HCEC 1CT (cell line): ENCODE measurements around the gene USP13.
"Not testable (repeated sequence)": the region's sequence is repeated elsewhere in the genome, so short reads cannot be mapped to it uniquely, and the experiment has no call there.

Experiments used
- DNase-seq: peaks from one replicate; pipeline ENCODE4 v3.0.0-alpha.2; 2017

Gene USP13, protein sequence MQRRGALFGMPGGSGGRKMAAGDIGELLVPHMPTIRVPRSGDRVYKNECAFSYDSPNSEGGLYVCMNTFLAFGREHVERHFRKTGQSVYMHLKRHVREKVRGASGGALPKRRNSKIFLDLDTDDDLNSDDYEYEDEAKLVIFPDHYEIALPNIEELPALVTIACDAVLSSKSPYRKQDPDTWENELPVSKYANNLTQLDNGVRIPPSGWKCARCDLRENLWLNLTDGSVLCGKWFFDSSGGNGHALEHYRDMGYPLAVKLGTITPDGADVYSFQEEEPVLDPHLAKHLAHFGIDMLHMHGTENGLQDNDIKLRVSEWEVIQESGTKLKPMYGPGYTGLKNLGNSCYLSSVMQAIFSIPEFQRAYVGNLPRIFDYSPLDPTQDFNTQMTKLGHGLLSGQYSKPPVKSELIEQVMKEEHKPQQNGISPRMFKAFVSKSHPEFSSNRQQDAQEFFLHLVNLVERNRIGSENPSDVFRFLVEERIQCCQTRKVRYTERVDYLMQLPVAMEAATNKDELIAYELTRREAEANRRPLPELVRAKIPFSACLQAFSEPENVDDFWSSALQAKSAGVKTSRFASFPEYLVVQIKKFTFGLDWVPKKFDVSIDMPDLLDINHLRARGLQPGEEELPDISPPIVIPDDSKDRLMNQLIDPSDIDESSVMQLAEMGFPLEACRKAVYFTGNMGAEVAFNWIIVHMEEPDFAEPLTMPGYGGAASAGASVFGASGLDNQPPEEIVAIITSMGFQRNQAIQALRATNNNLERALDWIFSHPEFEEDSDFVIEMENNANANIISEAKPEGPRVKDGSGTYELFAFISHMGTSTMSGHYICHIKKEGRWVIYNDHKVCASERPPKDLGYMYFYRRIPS

GRCh38 chr3:179652447-179653095 lies at the start of gene USP13:
Gene USP13 (plus strand): TSS chr3:179653040. CDS start chr3:179653226, 186 bp downstream.
- DNase-seq: peak; percentile 78

DNA sequence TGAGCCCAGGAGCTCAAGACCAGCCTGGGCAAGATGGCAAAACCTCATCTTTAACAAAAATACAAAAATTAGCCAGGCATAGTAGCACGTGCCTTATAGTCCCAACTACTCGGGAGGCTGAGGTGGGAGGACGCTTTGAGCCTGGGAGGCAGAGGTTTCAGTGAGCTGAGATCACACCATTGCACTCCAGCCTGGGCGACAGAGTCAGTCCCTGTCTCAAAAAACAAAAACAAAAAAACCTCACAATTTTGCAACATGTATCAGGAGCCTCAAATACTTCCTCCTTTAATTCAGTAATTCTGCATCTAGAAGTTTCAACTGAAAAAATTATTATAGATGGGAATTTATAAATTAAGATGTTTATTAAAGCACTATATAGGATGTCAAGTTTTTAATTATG lies 49.5 kb upstream of the USP13 start:
- DNase-seq: no peak

GRCh38 chr3:179603831-179604230 lies 49.0 kb upstream of the USP13 start:
- no peak for DNase-seq

DNA sequence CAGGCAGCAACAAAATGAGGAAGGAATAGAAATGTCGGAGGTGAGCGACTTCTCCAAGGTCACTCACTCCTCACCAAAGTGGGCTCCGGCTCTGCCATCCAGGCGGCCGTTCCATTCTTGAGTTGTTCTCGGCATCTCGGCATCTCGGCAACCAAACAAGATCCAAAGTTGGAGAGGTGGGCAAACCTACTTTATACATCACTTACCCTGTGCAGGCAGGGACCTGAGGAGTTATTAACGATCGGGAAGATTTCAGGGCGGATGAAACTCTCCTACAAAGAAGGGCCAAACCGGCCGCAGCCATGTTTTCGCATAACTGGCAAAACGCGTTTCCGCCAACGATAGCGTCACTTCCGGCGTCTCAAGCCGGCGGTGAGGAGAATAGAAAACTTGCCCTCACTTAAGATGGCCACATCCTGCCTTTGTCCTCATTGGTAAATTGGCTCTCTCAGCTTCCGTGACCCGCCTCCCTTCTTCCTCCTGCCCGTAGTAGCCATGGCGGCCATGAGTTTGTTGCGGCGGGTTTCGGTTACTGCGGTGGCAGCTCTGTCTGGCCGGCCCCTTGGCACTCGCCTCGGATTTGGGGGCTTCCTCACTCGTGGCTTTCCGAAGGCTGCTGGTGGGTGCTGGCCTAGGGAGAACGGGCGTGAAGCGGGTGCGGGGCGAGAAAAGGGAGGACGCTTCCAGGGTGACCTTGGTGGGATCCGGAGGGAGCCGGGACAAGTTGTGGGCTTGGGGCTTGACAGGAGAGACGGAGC lies 48.3 kb upstream of the USP13 start, which contains the start of the genes MRPL47 and NDUFB5:
Gene MRPL47 (minus strand): TSS at position 318 of the 758 bp plus-strand sequence. CDS start 14 bp downstream, at position 304.
Gene NDUFB5 (plus strand): TSS at position 474 of the 758 bp plus-strand sequence. CDS start 22 bp downstream, at position 496.
- DNase-seq: peak; percentile 97

- DNase-seq: no peak
Measured at GRCh38 chr3:179606534-179607085, 46.2 kb upstream of the USP13 start.

DNA sequence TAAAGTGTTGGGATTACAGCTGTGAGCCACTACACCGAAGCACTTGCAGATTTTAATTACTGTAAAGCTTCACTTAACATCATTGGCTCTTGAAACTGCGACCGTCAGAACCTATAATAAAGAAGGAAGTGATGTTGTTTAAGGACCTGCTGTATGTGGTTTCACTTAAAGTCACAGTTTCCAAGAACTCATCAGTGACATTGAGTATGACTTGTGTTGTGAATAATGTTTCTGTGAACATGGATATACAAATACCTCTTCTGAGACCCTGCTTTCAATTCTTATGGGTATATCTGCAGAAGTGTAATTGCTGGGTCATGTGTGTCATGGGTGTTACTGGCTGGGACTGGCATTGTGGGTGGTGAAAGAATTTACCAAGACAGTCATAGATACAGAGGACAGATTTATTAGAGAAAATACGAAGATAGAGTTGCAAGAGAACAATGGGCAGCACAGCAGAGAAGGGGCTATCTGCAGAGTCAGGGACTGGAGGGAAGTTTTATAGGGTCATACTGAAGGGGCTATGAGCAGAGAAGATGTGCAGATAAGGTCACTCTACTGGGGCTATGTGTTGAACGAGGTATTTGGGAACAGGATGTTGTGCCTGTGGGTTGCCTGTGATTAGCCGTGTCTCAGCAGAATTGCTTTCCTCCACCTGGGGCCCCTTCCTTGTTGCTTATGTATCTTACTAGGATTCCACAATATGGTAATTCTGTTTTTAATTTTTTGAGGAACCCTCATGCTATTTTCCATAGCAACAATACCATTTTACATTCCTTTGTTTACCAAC lies 43.7 kb upstream of the USP13 start:
- DNase-seq: no peak

DNA sequence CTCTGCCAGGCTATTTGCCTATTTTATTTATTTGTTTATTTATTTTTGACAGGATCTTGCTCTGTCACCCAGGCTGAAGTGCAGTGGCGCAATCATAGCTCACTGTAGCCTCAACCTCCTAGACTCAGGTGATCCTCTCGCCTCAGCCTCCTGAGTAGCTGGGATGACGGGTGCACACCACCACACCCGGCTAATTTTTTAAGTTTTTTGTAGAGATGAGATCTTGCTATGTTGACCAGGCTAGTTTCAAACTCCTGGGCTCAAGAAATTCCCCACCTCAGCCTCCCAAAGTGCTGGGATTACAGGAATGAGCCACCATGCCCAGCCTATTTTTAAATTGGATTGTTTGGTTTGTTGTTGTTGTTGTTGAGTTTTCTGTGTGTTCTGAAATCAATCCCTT lies 42.8 kb upstream of the USP13 start:
- no peak for DNase-seq

- peak; percentile 55 for DNase-seq
Measured at GRCh38 chr3:179613807-179614206, 39.0 kb upstream of the USP13 start.

DNA sequence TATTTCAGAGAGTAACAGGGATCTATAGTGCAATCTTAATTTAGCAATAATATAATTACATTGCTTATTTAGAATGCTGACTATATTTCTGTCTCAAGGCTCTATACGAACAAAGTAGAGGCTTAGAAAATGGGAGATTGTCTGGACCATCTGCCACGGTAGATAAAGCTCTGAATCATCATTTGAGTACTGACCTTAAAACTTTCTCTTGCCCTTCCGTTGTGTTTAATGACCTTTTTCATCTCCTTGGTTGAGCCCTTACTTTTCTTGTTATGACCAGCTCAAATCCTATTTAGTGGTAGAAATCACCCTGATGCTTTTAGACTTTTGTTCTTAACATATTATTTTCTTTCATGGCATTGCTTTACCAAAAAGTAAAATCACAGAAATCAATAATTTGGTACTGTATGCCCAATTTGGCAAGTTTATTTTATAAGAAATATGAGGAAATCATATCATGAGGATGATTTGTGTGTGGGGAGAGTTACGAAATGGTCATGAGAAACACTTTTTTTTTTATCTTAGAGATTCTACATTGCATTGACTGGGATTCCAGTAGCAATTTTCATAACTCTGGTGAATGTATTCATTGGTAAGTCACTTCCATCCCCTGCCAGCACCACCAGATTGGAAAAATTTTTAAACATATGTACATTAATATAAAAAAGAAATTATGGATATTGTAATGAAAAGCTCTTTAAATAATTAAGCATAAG lies 37.2 kb upstream of the USP13 start:
- DNase-seq: peak; percentile 42

DNA sequence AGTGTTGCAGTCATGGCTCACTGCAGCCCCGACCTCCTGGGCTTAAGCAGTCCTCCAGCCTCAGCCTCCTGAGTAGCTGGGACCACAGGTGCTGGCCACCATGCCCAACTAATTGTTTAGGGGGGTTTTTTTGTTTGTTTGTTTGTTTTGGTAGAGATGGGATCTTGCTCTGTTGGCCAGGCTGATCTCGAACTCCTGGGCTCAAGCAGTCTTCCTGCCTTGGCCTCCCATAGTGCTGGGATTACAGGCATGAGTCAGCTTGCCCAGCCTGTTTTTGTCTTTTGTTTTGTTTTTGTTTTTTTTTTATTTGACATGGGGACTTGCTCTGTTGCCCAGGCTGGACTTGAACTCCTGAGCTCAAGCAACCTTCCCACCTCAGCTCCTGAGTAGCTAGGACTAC lies 30.8 kb upstream of the USP13 start:
- no peak for DNase-seq

- DNase-seq: peak; percentile 49
Measured at GRCh38 chr3:179624451-179624850, 28.4 kb upstream of the USP13 start.

DNA sequence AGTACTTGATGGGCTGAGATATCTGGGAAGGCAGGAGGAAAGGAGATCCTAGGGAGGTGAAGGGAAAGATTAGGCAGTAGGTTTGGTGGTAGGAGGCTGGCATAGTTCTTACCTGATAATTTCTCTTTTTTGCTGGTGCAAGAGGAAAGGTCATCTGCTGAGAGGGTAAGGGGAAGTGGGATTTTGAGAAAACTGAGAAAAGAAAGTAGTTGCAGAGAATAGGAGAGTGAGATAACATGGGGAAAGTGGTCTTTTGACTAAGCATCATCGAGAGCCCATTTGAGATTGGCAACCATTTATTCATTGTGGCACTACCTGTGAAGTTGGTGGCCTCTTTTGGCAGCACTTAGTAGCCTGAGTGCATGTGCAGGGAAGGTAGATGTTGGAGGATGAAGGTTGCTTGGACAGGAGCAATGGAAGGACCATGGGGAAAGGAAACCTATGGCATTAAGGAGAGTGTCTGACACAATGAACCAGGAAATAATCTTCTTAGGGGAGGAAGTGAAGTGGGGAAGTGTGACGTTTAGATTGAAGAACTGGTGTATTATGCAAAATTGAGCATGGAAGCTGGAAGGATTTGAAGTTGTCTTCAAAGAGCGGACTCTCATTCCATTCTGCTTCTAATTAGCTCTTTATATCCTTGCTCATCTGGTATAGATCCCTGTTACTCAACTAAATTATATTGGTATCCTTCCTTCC lies 21.9 kb upstream of the USP13 start:
- DNase-seq: no peak

- no peak for DNase-seq
Measured at GRCh38 chr3:179640469-179640868, 12.4 kb upstream of the USP13 start.

GRCh38 chr3:179642871-179643270 lies 10.0 kb upstream of the USP13 start:
- no peak for DNase-seq

GRCh38 chr3:179643837-179644236 lies 9.0 kb upstream of the USP13 start:
- DNase-seq: not testable (repeated sequence)

- DNase-seq: no peak
Measured at GRCh38 chr3:179646177-179646576, 6.7 kb upstream of the USP13 start.

DNA sequence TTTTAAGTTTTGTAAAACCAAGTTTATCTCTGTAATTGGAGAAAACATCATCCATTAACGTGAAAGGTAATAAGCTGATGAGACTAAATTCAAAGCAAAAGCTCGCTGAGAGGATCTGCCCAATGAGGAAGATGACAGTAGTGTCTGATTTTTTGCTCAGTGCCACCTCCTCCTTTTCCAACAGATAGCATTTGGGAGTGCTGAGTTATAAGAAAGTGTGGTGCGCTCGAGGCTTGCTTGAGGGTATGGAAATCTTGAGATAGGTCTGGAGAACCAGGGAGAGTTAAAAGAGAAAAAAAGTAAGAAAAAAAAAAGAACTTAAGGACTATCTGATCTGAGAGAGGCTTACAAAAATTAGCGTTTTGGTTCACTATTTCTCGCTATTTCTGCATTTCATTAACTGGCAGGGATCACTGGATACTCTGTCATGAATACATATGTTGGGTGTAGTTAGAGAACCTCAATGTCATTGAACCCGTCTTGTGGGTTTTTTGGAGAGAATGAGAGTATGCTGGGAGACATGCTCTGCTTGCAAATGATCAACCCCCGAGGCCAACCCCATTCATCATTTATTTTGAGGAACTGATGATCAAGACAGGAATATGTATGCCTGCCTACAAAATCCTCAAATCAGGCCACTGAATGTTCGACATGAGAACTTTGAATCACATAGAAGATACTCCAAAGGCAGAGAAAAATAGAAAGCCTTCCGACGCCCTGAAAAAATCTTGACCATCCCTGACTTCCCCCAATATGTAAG lies 973 bp upstream of the USP13 start:
- DNase-seq: no peak

- peak; percentile 73 for DNase-seq
Measured at GRCh38 chr3:179653096-179653797, 407 bp downstream of the USP13 start.
